Activated T-cell treated with anti-CD3 and anti-CD28 coated beads, Interleukin-2, amount 50 U/mL, for 72 hours (primary cell): ENCODE results near the gene GDI2. TPM values are rescaled to one million over a fixed set of nuclear protein-coding genes. Genes with fewer than 3 reads are reported as not detected.
A peak's percentile ranks its signal among the peaks of the same experiment; 100 is the strongest.

Source experiments
- ATAC-seq, 2 donors: fragments of 150-1000 bp; cut with Tn5 transposase; replicated peaks in 1 of 2; 2 replicates each; pipeline ENCODE4 v1.10.0; 2021; ENCODE audit warnings: moderate library complexity in 2 of 2, mild to moderate bottlenecking in 1 of 2
- DNase-seq, 2 donors: peaks; one replicate each; pipeline ENCODE4 v3.0.0; 2021 to 2022; ENCODE audit warnings: mixed read lengths in 1 of 2
- H3K27ac Mint-ChIP-seq: one replicate; pipeline ENCODE4 v1.8.0; 2022; ENCODE audit warnings: mild to moderate bottlenecking, moderate library complexity, mixed read lengths
- H3K27me3 Mint-ChIP-seq: one replicate; pipeline ENCODE4 v1.8.0; 2022; ENCODE audit warnings: low read depth, mixed read lengths
- H3K36me3 Mint-ChIP-seq, 2 donors: one replicate each; pipeline ENCODE4 v1.8.0; 2022; ENCODE audit warnings: mixed read lengths in 2 of 2, mild to moderate bottlenecking in 1 of 2; ENCODE audit not compliant: insufficient read depth in 2 of 2
- H3K4me1 Mint-ChIP-seq: one replicate; pipeline ENCODE4 v1.8.0; 2022; ENCODE audit warnings: low read depth, mixed read lengths
- H3K4me3 Mint-ChIP-seq, 2 donors: one replicate each; pipeline ENCODE4 v1.8.0; 2022; ENCODE audit warnings: mild to moderate bottlenecking in 2 of 2, mixed read lengths in 2 of 2, moderate library complexity in 2 of 2
- H3K9me3 Mint-ChIP-seq, 2 donors: one replicate each; pipeline ENCODE4 v1.8.0; 2022; ENCODE audit warnings: mixed read lengths in 2 of 2
- total RNA-seq, 2 donors: library from RNA; stranded (reverse); gene quantifications; one replicate each; pipeline ENCODE4 v1.2.3, GENCODE V29; 2022

Gene GDI2
- total RNA-seq, 2 donors from 2014 or later: 275 to 309 TPM

DNA sequence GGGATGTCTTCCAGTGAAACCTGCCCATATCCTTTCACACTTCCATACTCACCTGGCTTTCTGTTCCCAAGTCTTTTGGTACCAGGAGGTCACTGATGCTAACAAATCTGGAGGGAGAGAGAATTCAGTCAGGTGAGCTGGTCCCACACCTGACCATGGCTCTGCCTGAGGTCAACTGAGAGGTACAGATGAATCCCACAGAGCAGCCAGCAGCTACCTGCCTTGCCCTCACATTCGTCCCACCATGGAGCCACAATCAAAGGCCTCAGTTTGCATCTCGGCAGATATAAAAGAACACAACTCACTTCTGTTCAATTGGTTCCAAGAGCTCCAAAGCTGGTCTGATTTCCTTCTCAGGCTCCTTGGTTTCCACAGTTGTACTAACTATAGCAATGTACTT is 47.0 kb downstream of the GDI2 start:
- Mint-ChIP-seq H3K27me3 (no peaks in the 10 kb centered on the region), H3K9me3 (no peaks in the 10 kb centered on the region), H3K4me1 (peaks cover 23% of the 10 kb centered on the region), H3K36me3 (peaks cover 16 to 42% of the 10 kb centered on the region in 2 donors), H3K27ac (peak overlapping the region; percentile 21), H3K4me3 (no peak overlapping the region)
- DNase-seq (no peak), ATAC-seq (no peak)

DNA sequence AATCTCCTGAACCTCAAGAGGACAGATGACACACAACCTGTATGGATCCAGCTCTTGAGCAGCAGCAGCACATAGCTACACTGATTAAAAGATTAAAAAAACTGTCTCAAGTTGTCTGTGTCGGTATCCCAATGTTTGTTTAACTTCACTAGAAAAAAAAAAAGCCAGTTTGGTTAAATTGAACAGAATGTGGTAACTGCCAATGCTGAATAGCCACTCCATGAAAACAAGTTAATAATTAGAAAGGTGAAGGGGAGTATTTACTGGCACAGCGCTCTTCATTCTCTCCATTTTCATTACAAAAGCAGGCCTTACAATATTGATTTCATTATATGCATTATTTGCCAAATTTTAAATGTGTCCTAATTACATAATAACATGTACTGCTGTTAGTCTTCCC is 47.6 kb downstream of the GDI2 start:
- H3K9me3 Mint-ChIP-seq: no peaks in the 10 kb centered on the region
- peak overlapping the region; percentile 61 for H3K27ac Mint-ChIP-seq
- peak in 1 of 2 donors; percentile 19 for ATAC-seq
- peaks cover 23% of the 10 kb centered on the region for H3K4me1 Mint-ChIP-seq
- no peak overlapping the region for H3K4me3 Mint-ChIP-seq
- no peak for DNase-seq
- H3K27me3 Mint-ChIP-seq: no peaks in the 10 kb centered on the region
- H3K36me3 Mint-ChIP-seq: peaks cover 18 to 42% of the 10 kb centered on the region in 2 donors

DNA sequence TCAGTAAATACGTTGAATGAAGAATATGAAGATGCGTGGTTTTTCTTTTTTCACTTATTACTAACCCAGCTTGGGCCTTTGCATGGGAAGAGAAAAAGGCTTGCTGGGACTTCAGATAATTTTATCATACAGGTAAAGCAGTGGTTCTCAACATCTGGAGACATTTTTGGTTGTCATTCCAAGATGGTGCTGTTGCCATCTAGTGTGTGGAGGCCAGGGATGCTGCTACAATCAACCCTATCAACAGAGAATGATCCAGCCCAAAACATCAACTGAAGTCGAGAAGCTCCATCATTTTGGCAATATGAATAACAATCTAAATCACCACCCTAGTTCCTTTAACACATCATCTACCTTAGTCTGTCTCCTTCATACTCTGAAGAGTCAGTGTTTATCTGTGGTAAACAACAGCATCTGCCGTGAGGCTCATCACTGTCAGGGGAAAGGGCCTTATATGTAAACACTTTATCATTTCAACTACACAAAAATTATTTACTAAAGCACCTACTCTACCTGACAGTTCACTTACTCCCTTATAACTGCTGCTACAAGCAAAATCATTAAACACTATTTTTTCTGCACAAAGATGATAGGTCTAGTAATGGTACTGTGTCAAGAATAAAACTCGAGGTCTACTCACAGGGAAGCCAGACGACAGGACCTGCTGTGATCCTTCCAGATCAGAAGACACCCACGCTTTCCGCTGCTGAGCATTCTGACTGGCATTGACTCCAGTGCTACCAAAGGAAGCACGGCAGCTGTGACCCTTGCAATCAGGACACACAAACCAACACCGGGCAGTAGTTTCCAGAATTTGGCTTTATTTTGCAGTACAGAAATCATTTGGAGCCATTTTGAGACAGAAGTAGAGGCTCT is 48.6 kb downstream of the GDI2 start:
- H3K4me3 Mint-ChIP-seq: no peak overlapping the region

GRCh38 chr10:5762531-5762930 is 50.7 kb downstream of the GDI2 start:
- no peaks in the 10 kb centered on the region for H3K9me3 Mint-ChIP-seq
- no peak overlapping the region for H3K4me3 Mint-ChIP-seq
- H3K4me1 Mint-ChIP-seq: peaks cover 23% of the 10 kb centered on the region
- ATAC-seq (no peak), DNase-seq (no peak)
- peaks cover 21 to 47% of the 10 kb centered on the region in 2 donors for H3K36me3 Mint-ChIP-seq
- H3K27ac Mint-ChIP-seq: no peak overlapping the region
- no peaks in the 10 kb centered on the region for H3K27me3 Mint-ChIP-seq

More for the DNA sequence above, 48.6 kb downstream of the GDI2 start:
- peak overlapping the region; percentile 61 for H3K27ac Mint-ChIP-seq
- H3K4me1 Mint-ChIP-seq: peaks cover 23% of the 10 kb centered on the region
- ATAC-seq: peak; percentile 25
- H3K9me3 Mint-ChIP-seq: no peaks in the 10 kb centered on the region
- no peaks in the 10 kb centered on the region for H3K27me3 Mint-ChIP-seq
- peak in 1 of 2 donors; percentile 12 for DNase-seq
- peaks cover 20 to 42% of the 10 kb centered on the region in 2 donors for H3K36me3 Mint-ChIP-seq

DNA sequence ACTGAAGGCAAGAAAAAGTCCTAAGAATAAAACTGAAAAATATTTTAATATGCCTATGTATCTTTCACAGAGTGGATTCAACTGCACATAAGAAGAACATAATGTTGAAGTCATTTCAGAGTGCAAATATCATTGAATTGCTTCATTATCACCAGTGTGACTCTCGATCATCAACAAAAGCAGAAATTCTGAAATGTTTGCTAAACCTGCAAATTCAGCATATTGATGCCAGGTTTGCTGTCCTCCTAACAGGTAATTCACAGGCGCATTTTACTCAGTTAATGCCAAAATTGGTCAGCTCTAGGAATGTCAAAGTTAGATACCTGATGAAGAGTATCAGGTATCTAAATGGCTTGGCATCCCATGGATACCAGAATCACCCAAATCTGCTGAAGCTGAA is 52.0 kb downstream of the GDI2 start:
- H3K27ac Mint-ChIP-seq: peak overlapping the region; percentile 46
- no peaks in the 10 kb centered on the region for H3K27me3 Mint-ChIP-seq
- H3K9me3 Mint-ChIP-seq: no peaks in the 10 kb centered on the region
- H3K36me3 Mint-ChIP-seq: peaks cover 21 to 41% of the 10 kb centered on the region in 2 donors
- peaks cover 20% of the 10 kb centered on the region for H3K4me1 Mint-ChIP-seq
- DNase-seq (no peak), ATAC-seq (no peak)
- H3K4me3 Mint-ChIP-seq: no peak overlapping the region

- no peaks in the 10 kb centered on the region for H3K9me3 Mint-ChIP-seq
- DNase-seq: no peak
- H3K27me3 Mint-ChIP-seq: no peaks in the 10 kb centered on the region
- peak overlapping the region; percentile 97 for H3K27ac Mint-ChIP-seq
- H3K4me1 Mint-ChIP-seq: peaks cover 13% of the 10 kb centered on the region
- ATAC-seq: no peak
- H3K4me3 Mint-ChIP-seq: no peak overlapping the region
- H3K36me3 Mint-ChIP-seq: peaks cover 16 to 34% of the 10 kb centered on the region in 2 donors
Measured at GRCh38 chr10:5760515-5760914, 52.7 kb downstream of the GDI2 start.

- DNase-seq (no peak), ATAC-seq (no peak)
- H3K4me3 Mint-ChIP-seq: no peak overlapping the region
- peaks cover 13 to 28% of the 10 kb centered on the region in 2 donors for H3K36me3 Mint-ChIP-seq
- H3K9me3 Mint-ChIP-seq: no peaks in the 10 kb centered on the region
- H3K4me1 Mint-ChIP-seq: peaks cover 2% of the 10 kb centered on the region
- no peaks in the 10 kb centered on the region for H3K27me3 Mint-ChIP-seq
- peak overlapping the region; percentile 90 for H3K27ac Mint-ChIP-seq
Measured at GRCh38 chr10:5758927-5759326, 54.3 kb downstream of the GDI2 start.

DNA sequence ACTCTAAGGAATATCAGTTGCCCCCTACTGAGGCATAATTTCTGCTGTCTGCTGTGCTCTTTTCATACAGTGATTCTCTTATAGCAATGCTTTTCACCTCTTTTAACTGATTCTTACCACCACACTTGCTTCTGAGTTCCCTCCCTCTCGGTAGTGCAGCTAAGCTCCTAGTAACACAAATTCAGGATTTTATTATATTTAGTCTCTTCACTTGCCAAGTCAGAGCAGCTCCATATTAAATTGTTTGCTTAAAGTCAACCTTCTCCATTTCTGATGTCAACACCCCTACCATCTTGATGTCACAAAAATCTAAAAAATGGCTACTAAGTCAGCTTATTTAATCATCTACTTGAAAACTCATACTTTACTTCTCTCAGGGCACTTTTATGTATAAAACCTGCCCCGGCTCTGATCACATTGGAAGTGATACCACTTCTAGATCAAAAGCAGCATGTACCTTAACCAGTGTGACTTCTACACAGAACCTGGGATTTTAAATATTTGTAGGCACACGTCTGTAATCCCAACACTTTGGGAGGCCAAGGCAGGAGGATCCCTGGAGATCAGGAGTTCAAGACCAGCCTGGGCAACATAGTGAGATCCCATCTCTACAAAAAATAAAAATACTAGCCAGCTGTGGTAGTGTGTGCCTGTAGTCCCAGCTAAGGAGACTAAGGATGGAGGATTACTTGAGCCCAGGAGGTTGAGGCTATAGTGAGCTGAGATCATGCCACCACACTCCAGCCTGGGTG is 55.3 kb downstream of the GDI2 start:
- ATAC-seq (peak in 1 of 2 donors; percentile 8), DNase-seq (no peak)
- H3K27me3 Mint-ChIP-seq: no peaks in the 10 kb centered on the region
- peaks cover 12% of the 10 kb centered on the region for H3K4me1 Mint-ChIP-seq
- no peaks in the 10 kb centered on the region for H3K9me3 Mint-ChIP-seq
- peaks cover 13 to 30% of the 10 kb centered on the region in 2 donors for H3K36me3 Mint-ChIP-seq
- H3K27ac Mint-ChIP-seq: peak overlapping the region; percentile 88
- no peak overlapping the region for H3K4me3 Mint-ChIP-seq

DNA sequence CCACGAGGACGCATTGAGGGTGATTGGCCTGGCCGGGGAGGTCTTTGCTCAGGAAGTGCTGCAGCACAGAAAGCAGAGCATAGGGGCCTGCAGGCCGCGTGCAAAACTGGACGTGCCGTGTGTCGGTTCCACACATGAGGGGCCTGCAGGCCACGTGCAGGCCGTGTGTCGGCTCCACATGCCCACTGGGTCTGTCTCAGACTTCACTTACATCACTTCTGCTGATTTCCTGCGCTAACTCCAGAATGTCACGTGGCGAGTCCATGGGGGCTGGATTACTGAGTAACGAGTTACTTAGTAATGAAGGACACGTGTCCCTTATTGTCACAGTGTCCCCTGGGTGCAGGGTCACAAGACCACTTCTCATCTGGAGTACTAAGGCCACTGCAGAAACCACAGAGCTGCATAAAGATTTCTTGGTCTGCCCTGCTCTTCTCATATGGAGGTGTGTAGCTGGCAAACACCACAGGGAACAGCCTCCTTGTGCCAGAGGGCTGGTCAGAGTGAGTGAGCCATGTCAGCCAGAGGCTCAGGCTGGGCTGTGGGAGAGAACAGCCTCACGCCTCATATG is 60.8 kb downstream of the GDI2 start:
- H3K4me1 Mint-ChIP-seq: peaks cover 22% of the 10 kb centered on the region
- H3K9me3 Mint-ChIP-seq: no peaks in the 10 kb centered on the region
- ATAC-seq (peak; percentile 20 to 25), DNase-seq (no peak)
- no peak overlapping the region for H3K4me3 Mint-ChIP-seq
- peaks cover 4 to 11% of the 10 kb centered on the region in 2 donors for H3K36me3 Mint-ChIP-seq
- no peaks in the 10 kb centered on the region for H3K27me3 Mint-ChIP-seq
- no peak overlapping the region for H3K27ac Mint-ChIP-seq

DNA sequence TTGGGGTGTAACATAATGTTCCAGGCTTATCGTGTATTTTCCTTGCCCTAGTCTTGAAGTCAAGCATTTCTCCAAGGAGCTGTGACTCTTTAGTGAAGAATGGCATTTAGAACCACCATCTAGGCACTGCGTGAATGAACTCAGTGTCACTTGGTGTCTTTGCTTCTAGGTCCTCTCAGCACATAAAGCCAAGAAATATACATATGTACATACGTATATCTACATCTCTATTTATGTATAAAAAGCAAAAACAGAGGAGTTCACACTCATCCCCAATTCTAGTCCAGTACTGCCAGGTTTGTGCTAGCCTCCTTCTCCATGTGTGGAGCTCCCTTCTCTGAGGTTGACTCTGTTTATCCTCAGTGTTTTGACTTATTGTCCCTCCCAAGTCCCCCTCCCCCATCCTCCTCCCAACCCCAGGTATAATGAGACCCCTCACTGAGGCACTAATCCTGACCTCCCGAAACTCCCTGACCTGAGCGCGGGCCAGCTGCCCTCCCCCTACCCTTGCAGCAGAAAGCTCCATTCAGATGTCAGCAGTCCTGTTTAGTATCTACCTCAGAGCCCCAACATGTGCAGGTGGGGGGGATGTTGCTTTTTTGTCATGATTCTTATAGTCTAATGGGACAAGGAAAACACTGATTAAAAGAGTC is 61.5 kb downstream of the GDI2 start:
- H3K9me3 Mint-ChIP-seq: no peaks in the 10 kb centered on the region
- peaks cover 7 to 13% of the 10 kb centered on the region in 2 donors for H3K36me3 Mint-ChIP-seq
- no peak overlapping the region for H3K4me3 Mint-ChIP-seq
- H3K27ac Mint-ChIP-seq: no peak overlapping the region
- H3K4me1 Mint-ChIP-seq: peaks cover 22% of the 10 kb centered on the region
- no peak for DNase-seq
- no peak for ATAC-seq
- no peaks in the 10 kb centered on the region for H3K27me3 Mint-ChIP-seq

GRCh38 chr10:5748394-5748803 is 64.8 kb downstream of the GDI2 start:
- H3K36me3 Mint-ChIP-seq: peaks cover 9 to 12% of the 10 kb centered on the region in 2 donors
- H3K4me1 Mint-ChIP-seq: peaks cover 15% of the 10 kb centered on the region
- H3K4me3 Mint-ChIP-seq: no peak overlapping the region
- DNase-seq: no peak
- ATAC-seq: no peak
- no peaks in the 10 kb centered on the region for H3K27me3 Mint-ChIP-seq
- H3K27ac Mint-ChIP-seq: peak overlapping the region; percentile 26
- no peaks in the 10 kb centered on the region for H3K9me3 Mint-ChIP-seq

DNA sequence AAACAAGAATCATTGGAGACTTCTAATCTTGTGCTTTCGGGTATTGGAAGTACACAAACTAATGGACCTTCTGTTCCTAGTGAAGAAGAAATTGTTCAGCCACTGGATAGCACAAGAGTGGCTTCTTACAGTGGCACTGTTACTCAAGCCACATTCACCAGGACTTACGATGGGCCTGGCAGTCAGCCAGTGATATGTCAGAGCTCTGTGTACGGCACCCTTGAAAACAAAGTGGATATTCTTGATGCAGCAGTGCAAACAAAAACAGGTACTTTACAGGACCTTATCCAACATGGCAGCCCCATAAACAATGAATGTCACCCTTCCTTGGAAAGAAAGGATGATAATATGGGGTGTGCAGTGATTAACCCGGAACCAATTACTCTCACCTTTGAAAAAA is 67.0 kb downstream of the GDI2 start:
- H3K36me3 Mint-ChIP-seq: peaks cover 8 to 15% of the 10 kb centered on the region in 2 donors
- no peak overlapping the region for H3K4me3 Mint-ChIP-seq
- no peak overlapping the region for H3K27ac Mint-ChIP-seq
- ATAC-seq: no peak
- peaks cover 4% of the 10 kb centered on the region for H3K4me1 Mint-ChIP-seq
- no peaks in the 10 kb centered on the region for H3K9me3 Mint-ChIP-seq
- no peaks in the 10 kb centered on the region for H3K27me3 Mint-ChIP-seq
- no peak for DNase-seq
